IMR-90 (cell line): ENCODE results near the gene CFAP97. TPM values are rescaled to one million over a fixed set of nuclear protein-coding genes. Genes with fewer than 3 reads are reported as not detected.

Experiments
- ATAC-seq: fragments of 200-7000 bp; cut with Tn5 transposase; 2 replicates; pipeline ENCODE4 v1.9.1; 2020; ENCODE audit warnings: low read depth, mild to moderate bottlenecking, moderate library complexity
- BruUV-seq: library from RNA; stranded (reverse); fragments of 400-500 nt; replicated peaks from 2 replicates; lab custom pipeline; 2021; lab: Mats Ljungman, UMichigan
- CTCF ChIA-PET: fragments of 300-600 bp; formaldehyde crosslinking; extraction: SDS; loops from one replicate; lab custom pipeline; 2021; ENCODE audit warnings: antibody characterized with exemption; lab: Yijun Ruan, JAX
- POLR2A ChIA-PET: fragments of 300-600 bp; sonication (Branson Sonifier 250); formaldehyde crosslinking; loops from one replicate; lab custom pipeline; 2022; ENCODE audit warnings: antibody characterized with exemption; ENCODE audit not compliant: unreplicated experiment; lab: Charles Lee
- DNase-seq: peaks from one replicate; pipeline ENCODE4 v3.0.0; 2013
- H2AFZ ChIP-seq: replicated peaks from 2 replicates; pipeline ENCODE3; 2013; ENCODE audit warnings: low read length, mild to moderate bottlenecking; ENCODE audit not compliant: poor library complexity
- H2AK5ac ChIP-seq: 2 replicates; pipeline ENCODE4 v1.6.1; 2013; ENCODE audit warnings: low read depth, low read length, inconsistent platforms
- H2AK9ac ChIP-seq: replicated peaks from 2 replicates; pipeline ENCODE3; 2013; ENCODE audit warnings: mild to moderate bottlenecking, low read depth, low read length, moderate library complexity; ENCODE audit not compliant: poor library complexity
- H2BK120ac ChIP-seq: 2 replicates; pipeline ENCODE4 v1.6.1; 2013; ENCODE audit warnings: low read depth, low read length, inconsistent platforms
- H2BK15ac ChIP-seq: 3 replicates; pipeline ENCODE4 v1.6.1; 2013; ENCODE audit warnings: low read depth, low read length, inconsistent platforms
- H2BK20ac ChIP-seq: 2 replicates; pipeline ENCODE4 v1.6.1; 2013; ENCODE audit warnings: low read depth, mild to moderate bottlenecking, inconsistent platforms, low read length, moderate library complexity
- H2BK5ac ChIP-seq: 2 replicates; pipeline ENCODE4 v1.6.1; 2013; ENCODE audit warnings: mild to moderate bottlenecking, low read depth, low read length, inconsistent platforms; ENCODE audit not compliant: poor library complexity, severe bottlenecking
- H3K14ac ChIP-seq: replicated peaks from 2 replicates; pipeline ENCODE4 v1.6.1; 2013; ENCODE audit warnings: low read depth, low read length, inconsistent platforms
- H3K18ac ChIP-seq: 2 replicates; pipeline ENCODE4 v1.6.1; 2013; ENCODE audit warnings: low read depth, low read length, control low read depth
- H3K23ac ChIP-seq: 2 replicates; pipeline ENCODE4 v1.6.1; 2013; ENCODE audit warnings: low read depth, low read length, inconsistent platforms
- H3K27ac ChIP-seq: 2 replicates; pipeline ENCODE4 v1.5.1; 2013; ENCODE audit warnings: mild to moderate bottlenecking, control low read depth, low read length; ENCODE audit not compliant: insufficient read depth
- H3K27me3 ChIP-seq: 2 replicates; pipeline ENCODE4 v1.6.1; 2013; ENCODE audit warnings: low read length; ENCODE audit not compliant: control insufficient read depth, insufficient read depth
- H3K36me3 ChIP-seq: 2 replicates; pipeline ENCODE4 v1.6.1; 2013; ENCODE audit warnings: low read length, mixed read lengths; ENCODE audit not compliant: control insufficient read depth, insufficient read depth
- H3K4ac ChIP-seq: 2 replicates; pipeline ENCODE4 v1.6.1; 2013; ENCODE audit warnings: low read depth, low read length, inconsistent platforms
- H3K4me1 ChIP-seq: 2 replicates; pipeline ENCODE4 v1.6.1; 2013; ENCODE audit warnings: low read length, mixed read lengths; ENCODE audit not compliant: control insufficient read depth, insufficient read depth
- H3K4me2 ChIP-seq: 2 replicates; pipeline ENCODE4 v1.6.1; 2013; ENCODE audit warnings: low read depth, mild to moderate bottlenecking, control low read depth, low read length, moderate library complexity
- H3K4me3 ChIP-seq: 2 replicates; pipeline ENCODE4 v1.5.1; 2013; ENCODE audit warnings: low read depth, mild to moderate bottlenecking, control low read depth, low read length, moderate library complexity; ENCODE audit not compliant: insufficient read depth
- H3K56ac ChIP-seq: 2 replicates; pipeline ENCODE4 v1.6.1; 2013; ENCODE audit warnings: low read length, inconsistent platforms; ENCODE audit not compliant: insufficient read depth; ENCODE audit errors: extremely low read depth
- H3K79me1 ChIP-seq, 2 experiments: 2 replicates each; pipeline ENCODE4 v1.6.1; 2013; ENCODE audit warnings: low read length in 2 of 2, inconsistent platforms in 1 of 2, low read depth in 1 of 2
- H3K9ac ChIP-seq: 2 replicates; pipeline ENCODE4 v1.6.1; 2013; ENCODE audit warnings: low read depth, low read length, control low read depth
- H3K9me1 ChIP-seq: 2 replicates; pipeline ENCODE4 v1.6.1; 2013; ENCODE audit warnings: low read length, inconsistent platforms; ENCODE audit not compliant: insufficient read depth
- H3K9me3 ChIP-seq: 2 replicates; pipeline ENCODE4 v1.6.1; 2013; ENCODE audit warnings: low read length; ENCODE audit not compliant: control insufficient read depth, insufficient read depth
- H4K20me1 ChIP-seq: 2 replicates; pipeline ENCODE4 v1.6.1; 2013; ENCODE audit warnings: low read length, inconsistent platforms; ENCODE audit not compliant: insufficient read depth
- H4K5ac ChIP-seq: 2 replicates; pipeline ENCODE4 v1.6.1; 2013; ENCODE audit warnings: mild to moderate bottlenecking, low read depth, low read length, control low read depth
- H4K8ac ChIP-seq, 2 experiments: 2 replicates each; pipeline ENCODE4 v1.6.1; 2013; ENCODE audit warnings: low read depth in 2 of 2, low read length in 2 of 2, control low read depth in 1 of 2, inconsistent platforms in 1 of 2
- H4K91ac ChIP-seq: 2 replicates; pipeline ENCODE4 v1.6.1; 2013; ENCODE audit warnings: low read depth, low read length, inconsistent platforms; ENCODE audit not compliant: insufficient read depth
- BHLHE40 ChIP-seq: fragments of 150-350 bp; IDR thresholded peaks from 2 replicates; pipeline ENCODE4 v1.6.1; 2016; ENCODE audit warnings: mild to moderate bottlenecking, low read depth, low read length
- CHD1 ChIP-seq: IDR thresholded peaks from 2 replicates; pipeline ENCODE4 v1.6.1; 2012; ENCODE audit warnings: low read depth, low read length, improper control_type of control experiment
- MAFK ChIP-seq: IDR thresholded peaks from 2 replicates; pipeline ENCODE4 v1.6.1; 2012; ENCODE audit warnings: low read depth, low read length, improper control_type of control experiment
- MXI1 ChIP-seq: IDR thresholded peaks from 2 replicates; pipeline ENCODE4 v1.6.1; 2012; ENCODE audit warnings: low read depth, mild to moderate bottlenecking, low read length, moderate library complexity, borderline replicate concordance
- NFE2L2 ChIP-seq: fragments of 150-350 bp; IDR thresholded peaks from 2 replicates; pipeline ENCODE4 v1.6.1; 2016; ENCODE audit warnings: low read depth, mild to moderate bottlenecking, low read length
- POLR2A ChIP-seq: IDR thresholded peaks from 2 replicates; pipeline ENCODE4 v1.6.1; 2012; ENCODE audit warnings: mild to moderate bottlenecking, low read depth, low read length
- RAD21 ChIP-seq: IDR thresholded peaks from 2 replicates; pipeline ENCODE4 v1.6.1; 2012; ENCODE audit warnings: low read length, improper control_type of control experiment
- RCOR1 ChIP-seq: IDR thresholded peaks from 2 replicates; pipeline ENCODE4 v1.6.1; 2012; ENCODE audit warnings: mild to moderate bottlenecking, low read length, improper control_type of control experiment; ENCODE audit not compliant: insufficient replicate concordance
- RFX5 ChIP-seq: IDR thresholded peaks from 2 replicates; pipeline ENCODE4 v1.8.0; 2012; ENCODE audit warnings: low read depth, mild to moderate bottlenecking, low read length, moderate library complexity
- WGBS, 2 experiments: methylation state at CpG; one replicate each; pipeline versions ENCODE4 v1.1.5 to v1.1.7; 2013; ENCODE audit warnings: missing lambda C conversion rate in 2 of 2; ENCODE audit not compliant: insufficient read length in 1 of 2; ENCODE audit errors: extremely low coverage in 2 of 2; 5-methylcytosine and 5-hydroxymethylcytosine counted together
- dilution Hi-C: fragments of 300-500 bp; cut with HindIII; formaldehyde crosslinking; loops from one replicate; pipeline ENCODE4 v1.14.3; 2018; ENCODE audit warnings: low sequenced_read_pairs; ENCODE audit not compliant: unreplicated experiment
- in situ Hi-C: fragments of 300-500 bp; cut with MboI; formaldehyde crosslinking; loops from 3 replicates; pipeline ENCODE4 v1.14.3; 2019; ENCODE audit warnings: low sequenced_read_pairs, inconsistent platforms, mixed read lengths
- intact Hi-C: fragments of 100-400 bp; cut with micrococcal nuclease; formaldehyde crosslinking; loops from 2 replicates; pipeline ENCODE4 v1.10.0; 2022
- polyA plus RNA-seq, 3 experiments: library from polyadenylated mRNA; depleted of rRNA; stranded (reverse); fragments of >200 nt; gene quantifications; 2 replicates each; pipeline ENCODE4 v1.2.3, GENCODE V29; 2012; ENCODE audit warnings: low replicate concordance in 1 of 3
- total RNA-seq: library from RNA; depleted of rRNA; stranded (reverse); fragments of >200 nt; gene quantifications from 2 replicates; pipeline ENCODE4 v1.2.3, GENCODE V29; 2012
- TF ChIP-seq, protein P1 (sequence below): fragments of 150-350 bp; IDR thresholded peaks from 2 replicates; pipeline ENCODE4 v1.6.1; 2016; ENCODE audit warnings: low read depth, mild to moderate bottlenecking, low read length, moderate library complexity, borderline replicate concordance
- TF ChIP-seq, protein P2 (sequence below): fragments of 150-350 bp; IDR thresholded peaks from 2 replicates; pipeline ENCODE4 v1.6.1; 2017; ENCODE audit warnings: mild to moderate bottlenecking, antibody characterized with exemption, low read length, low read depth

Gene CFAP97
- total and polyA plus RNA-seq, 2 of the 4 experiments (the other 2 are of a cell fraction): 14.5 to 16.0 TPM

DNA sequence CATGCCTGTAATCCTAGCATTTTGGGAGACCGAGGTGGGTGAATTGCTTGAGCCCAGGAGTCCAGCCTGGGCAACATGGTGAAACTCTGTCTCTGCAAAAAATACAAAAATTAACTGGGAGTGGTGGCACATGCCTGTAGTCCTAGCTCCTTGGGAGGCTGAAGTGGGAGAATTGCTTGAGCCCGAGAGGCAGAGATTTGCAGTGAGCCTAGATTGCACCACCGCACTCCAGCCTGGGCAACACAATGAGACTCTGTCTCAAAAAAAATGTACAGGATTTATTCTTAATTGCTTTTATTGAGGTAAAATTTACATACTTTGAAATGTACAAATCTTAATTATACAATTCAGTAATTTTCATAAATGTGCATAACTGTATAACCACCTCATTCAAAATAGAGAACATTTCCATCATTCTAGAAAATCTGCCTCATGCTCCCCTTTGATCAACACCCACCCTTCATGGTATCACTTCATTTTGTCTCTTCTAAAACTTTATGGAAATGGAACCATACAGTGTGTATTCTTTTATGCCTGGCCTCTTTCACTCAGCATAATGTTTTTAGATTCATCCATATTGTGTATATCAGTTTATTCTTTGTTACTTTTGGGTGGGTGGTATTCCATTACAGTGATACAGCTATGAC lies 44.7 kb upstream of the CFAP97 start (continued):
- TF ChIP-seq POLR2A: no peak
- no peak for TF ChIP-seq RCOR1
- no peak for TF ChIP-seq BHLHE40
- no peak for TF ChIP-seq NFE2L2
- no peak for TF ChIP-seq CHD1
- no peak for TF ChIP-seq MXI1

DNA sequence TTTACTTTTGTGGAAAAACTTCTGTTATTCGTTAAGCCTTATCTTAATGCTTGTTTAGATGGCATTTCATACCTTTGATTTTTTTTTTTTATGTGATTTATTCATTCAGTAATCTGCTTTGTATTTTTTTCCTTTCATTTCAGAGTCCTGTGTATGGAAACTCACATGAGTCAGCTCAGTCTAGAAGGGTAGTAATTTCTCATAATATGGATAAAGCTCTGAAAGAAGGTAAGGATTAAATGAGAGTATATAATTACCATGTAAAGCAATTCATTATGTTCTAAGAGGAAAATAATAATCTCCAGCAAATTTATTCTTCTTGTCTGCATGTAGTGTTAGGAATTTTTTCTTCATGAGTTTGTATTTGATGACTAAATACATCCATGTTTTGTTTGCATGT lies 43.4 kb upstream of the CFAP97 start:
- in situ Hi-C loops (no loop called here), dilution Hi-C loops (no loop called here), intact Hi-C loops (no loop called here)
- no peak overlapping the region for H3K14ac ChIP-seq
- H2AK9ac ChIP-seq: no peak overlapping the region
- no peaks in the 10 kb centered on the region for H3K9me3 ChIP-seq
- peaks cover 15 to 17% of the 10 kb centered on the region in 2 experiments for H3K79me1 ChIP-seq
- no peak overlapping the region for H3K56ac ChIP-seq
- H4K91ac ChIP-seq: no peak overlapping the region
- no peak overlapping the region for H2BK20ac ChIP-seq
- no peaks in the 10 kb centered on the region for H4K20me1 ChIP-seq
- no peak overlapping the region for H2BK15ac ChIP-seq
- TF ChIP-seq, protein P1, sequence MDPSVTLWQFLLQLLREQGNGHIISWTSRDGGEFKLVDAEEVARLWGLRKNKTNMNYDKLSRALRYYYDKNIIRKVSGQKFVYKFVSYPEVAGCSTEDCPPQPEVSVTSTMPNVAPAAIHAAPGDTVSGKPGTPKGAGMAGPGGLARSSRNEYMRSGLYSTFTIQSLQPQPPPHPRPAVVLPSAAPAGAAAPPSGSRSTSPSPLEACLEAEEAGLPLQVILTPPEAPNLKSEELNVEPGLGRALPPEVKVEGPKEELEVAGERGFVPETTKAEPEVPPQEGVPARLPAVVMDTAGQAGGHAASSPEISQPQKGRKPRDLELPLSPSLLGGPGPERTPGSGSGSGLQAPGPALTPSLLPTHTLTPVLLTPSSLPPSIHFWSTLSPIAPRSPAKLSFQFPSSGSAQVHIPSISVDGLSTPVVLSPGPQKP: no peak
- TF ChIP-seq RFX5 (no peak), CHD1 (no peak), RAD21 (no peak), MAFK (no peak), BHLHE40 (no peak)
- TF ChIP-seq, protein P2, sequence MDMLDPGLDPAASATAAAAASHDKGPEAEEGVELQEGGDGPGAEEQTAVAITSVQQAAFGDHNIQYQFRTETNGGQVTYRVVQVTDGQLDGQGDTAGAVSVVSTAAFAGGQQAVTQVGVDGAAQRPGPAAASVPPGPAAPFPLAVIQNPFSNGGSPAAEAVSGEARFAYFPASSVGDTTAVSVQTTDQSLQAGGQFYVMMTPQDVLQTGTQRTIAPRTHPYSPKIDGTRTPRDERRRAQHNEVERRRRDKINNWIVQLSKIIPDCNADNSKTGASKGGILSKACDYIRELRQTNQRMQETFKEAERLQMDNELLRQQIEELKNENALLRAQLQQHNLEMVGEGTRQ: no peak
- no peaks in the 10 kb centered on the region; the same call in 1 of the 2 replicates for H3K9me1 ChIP-seq
- no CpG with 5 or more reads among the region's 1 CpG for WGBS, 2 experiments
- ATAC-seq: peak; percentile 35; the same call in 1 of the 2 replicates
- H3K4me2 ChIP-seq: no peak overlapping the region
- no peak overlapping the region for H3K9ac ChIP-seq
- H2AK5ac ChIP-seq: no peak overlapping the region
- H3K27ac ChIP-seq: no peak overlapping the region
- no peak overlapping the region for H4K5ac ChIP-seq
- no peak overlapping the region for H3K18ac ChIP-seq
- BruUV-seq: no TSS peak
- H3K23ac ChIP-seq: no peak overlapping the region
- ChIA-PET POLR2A (no interaction called here), CTCF (interaction anchor here (0.9 to 1.0 kb wide), 2 partner anchors 9 to 31 kb away, joined by 3 read pairs; no protein-coding TSS in a partner anchor)
- peaks cover 4% of the 10 kb centered on the region for H3K4me1 ChIP-seq
- no peak overlapping the region for H3K4me3 ChIP-seq
- no peak overlapping the region for H2AFZ ChIP-seq
- no peaks in the 10 kb centered on the region for H3K27me3 ChIP-seq
- H4K8ac ChIP-seq: no peak overlapping the region
- H2BK5ac ChIP-seq: no peak overlapping the region
- no peak for DNase-seq
- no peak overlapping the region for H3K4ac ChIP-seq
- H3K36me3 ChIP-seq: no peaks in the 10 kb centered on the region
- H2BK120ac ChIP-seq: no peak overlapping the region
